ENCODE data around the gene ATP8A2. TPM values are rescaled to one million over a fixed set of nuclear protein-coding genes. Genes with fewer than 3 reads are reported as not detected.

The ATP8A2 gene
- total RNA-seq, 2 donors from 2014 or later = 0.23 to 6.1 TPM

GRCh38 chr13:25753976-25754375, 382.2 kb downstream of the ATP8A2 start:
- H3K9me3 ChIP-seq = no peaks in the 10 kb centered on the region
- H3K27me3 ChIP-seq (replicated peaks; ENCODE audit: insufficient read depth) = no peaks in the 10 kb centered on the region
- intact Hi-C loops (cut with DNase I) = no loop called here
- H3K4me3 ChIP-seq = no peak overlapping the region
- 81% methylated on average over 7 of the region's 7 CpGs for WGBS
- no peaks in the 10 kb centered on the region for H3K36me3 ChIP-seq
- H3K27ac ChIP-seq = no peak overlapping the region
- H3K4me1 ChIP-seq (replicated peaks) = no peaks in the 10 kb centered on the region
- no peak for DNase-seq (ENCODE audit: low spot score)
- TF ChIP-seq CTCF (IDR thresholded peaks at IDR 0.05) = no peak
- no peak for TF ChIP-seq POLR2AphosphoS5 (IDR thresholded peaks at IDR 0.05)
- no peak for TF ChIP-seq POLR2A (IDR thresholded peaks at IDR 0.05)

- 84% methylated on average over 5 of the region's 5 CpGs for WGBS
- Histone ChIP-seq H3K9me3 (no peaks in the 10 kb centered on the region), H3K27me3 (replicated peaks; ENCODE audit: insufficient read depth) (no peaks in the 10 kb centered on the region)
These were observed 384.5 kb downstream of the ATP8A2 start for GRCh38 chr13:25756251-25756650.

GRCh38 chr13:25756912-25757311, 385.1 kb downstream of the ATP8A2 start:
- Histone ChIP-seq H3K4me1 (replicated peaks) (no peaks in the 10 kb centered on the region), H3K27me3 (replicated peaks; ENCODE audit: insufficient read depth) (no peaks in the 10 kb centered on the region), H3K36me3 (no peaks in the 10 kb centered on the region), H3K9me3 (no peaks in the 10 kb centered on the region), H3K4me3 (no peak overlapping the region), H3K27ac (no peak overlapping the region)
- DNase-seq (ENCODE audit: low spot score) = no peak
- TF ChIP-seq CTCF (IDR thresholded peaks at IDR 0.05) (no peak), POLR2AphosphoS5 (IDR thresholded peaks at IDR 0.05) (no peak), POLR2A (IDR thresholded peaks at IDR 0.05) (no peak)
- intact Hi-C loops (cut with DNase I) = no loop called here
- 91% methylated on average over 8 of the region's 8 CpGs for WGBS

More at GRCh38 chr13:25756251-25756650, 384.5 kb downstream of the ATP8A2 start:
- Histone ChIP-seq H3K4me3 (no peak overlapping the region), H3K36me3 (no peaks in the 10 kb centered on the region), H3K4me1 (replicated peaks) (no peaks in the 10 kb centered on the region), H3K27ac (no peak overlapping the region)
- intact Hi-C loops (cut with DNase I) = no loop called here
- no peak for TF ChIP-seq POLR2A (IDR thresholded peaks at IDR 0.05)
- no peak for TF ChIP-seq POLR2AphosphoS5 (IDR thresholded peaks at IDR 0.05)
- TF ChIP-seq CTCF (IDR thresholded peaks at IDR 0.05) = no peak
- no peak for DNase-seq (ENCODE audit: low spot score)

- H3K27ac ChIP-seq = no peak overlapping the region
- H3K4me1 ChIP-seq (replicated peaks) = no peaks in the 10 kb centered on the region
- H3K27me3 ChIP-seq (replicated peaks; ENCODE audit: insufficient read depth) = no peaks in the 10 kb centered on the region
- H3K4me3 ChIP-seq = no peak overlapping the region
- TF ChIP-seq POLR2A (IDR thresholded peaks at IDR 0.05) = no peak
- TF ChIP-seq CTCF (IDR thresholded peaks at IDR 0.05) = no peak
- no peak for TF ChIP-seq POLR2AphosphoS5 (IDR thresholded peaks at IDR 0.05)
- 85% methylated on average over 3 of the region's 3 CpGs for WGBS
- intact Hi-C loops (cut with DNase I) = no loop called here
- H3K9me3 ChIP-seq = no peaks in the 10 kb centered on the region
- no peak for DNase-seq (ENCODE audit: low spot score)
- no peaks in the 10 kb centered on the region for H3K36me3 ChIP-seq
These were observed 389.3 kb downstream of the ATP8A2 start for GRCh38 chr13:25761041-25761440.

- Histone ChIP-seq H3K36me3 (no peaks in the 10 kb centered on the region), H3K27ac (no peak overlapping the region), H3K4me3 (no peak overlapping the region), H3K4me1 (replicated peaks) (no peaks in the 10 kb centered on the region), H3K27me3 (replicated peaks; ENCODE audit: insufficient read depth) (no peaks in the 10 kb centered on the region), H3K9me3 (no peaks in the 10 kb centered on the region)
- 85% methylated on average over 2 of the region's 2 CpGs for WGBS
- DNase-seq (ENCODE audit: low spot score) = no peak
- intact Hi-C loops (cut with DNase I) = no loop called here
- TF ChIP-seq POLR2AphosphoS5 (IDR thresholded peaks at IDR 0.05) = no peak
- TF ChIP-seq POLR2A (IDR thresholded peaks at IDR 0.05) = no peak
- TF ChIP-seq CTCF (IDR thresholded peaks at IDR 0.05) = no peak
These were observed 390.5 kb downstream of the ATP8A2 start for GRCh38 chr13:25762281-25762680.
